Smooth muscle cell (in vitro differentiated cells): ENCODE data around the gene DAAM1. TPM values are rescaled to one million over a fixed set of nuclear protein-coding genes. Genes with fewer than 3 reads are reported as not detected.
A peak's percentile ranks its signal among the peaks of the same experiment; 100 is the strongest.

Source experiments
- DNase-seq: peaks from one replicate; lab custom pipeline; 2025; ENCODE audit not compliant: unreplicated experiment; lab: John Stamatoyannopoulos, UW
- H2AFZ ChIP-seq: fragments of 200-600 bp; sonication (generic); 2 replicates; pipeline ENCODE4 v1.6.0; 2016; ENCODE audit warnings: antibody characterized with exemption, low read depth, mild to moderate bottlenecking
- H3F3A ChIP-seq: fragments of 200-600 bp; sonication (generic); 2 replicates; pipeline ENCODE4 v1.6.0; 2017; ENCODE audit warnings: antibody characterized with exemption, low read depth
- H3K27ac ChIP-seq: fragments of 200-600 bp; sonication (generic); 2 replicates; pipeline ENCODE4 v1.5.1; 2016; ENCODE audit warnings: low read depth, mild to moderate bottlenecking
- H3K27me3 ChIP-seq: fragments of 200-600 bp; sonication (generic); 2 replicates; pipeline ENCODE4 v1.6.1; 2016; ENCODE audit warnings: low read depth, mild to moderate bottlenecking
- H3K36me3 ChIP-seq: fragments of 200-600 bp; sonication (generic); 2 replicates; pipeline ENCODE4 v1.5.1; 2016; ENCODE audit warnings: low read depth
- H3K4me1 ChIP-seq: fragments of 200-600 bp; sonication (generic); 2 replicates; pipeline ENCODE4 v1.5.1; 2016; ENCODE audit warnings: low read depth
- H3K4me2 ChIP-seq: fragments of 200-600 bp; sonication (generic); 2 replicates; pipeline ENCODE4 v1.6.0; 2016; ENCODE audit warnings: mild to moderate bottlenecking
- H3K4me3 ChIP-seq: fragments of 200-600 bp; sonication (generic); 2 replicates; pipeline ENCODE4 v1.5.1; 2016; ENCODE audit warnings: mild to moderate bottlenecking
- H3K79me2 ChIP-seq: fragments of 200-600 bp; sonication (generic); 2 replicates; pipeline ENCODE4 v1.6.0; 2016; ENCODE audit warnings: low read depth, mild to moderate bottlenecking
- H3K9ac ChIP-seq: fragments of 200-600 bp; sonication (generic); 2 replicates; pipeline ENCODE4 v1.6.0; 2016; ENCODE audit warnings: low read depth
- H3K9me3 ChIP-seq: fragments of 200-600 bp; sonication (generic); replicated peaks from 2 replicates; pipeline ENCODE4 v1.5.1; 2016; ENCODE audit warnings: low read depth
- H4K20me1 ChIP-seq: fragments of 200-600 bp; sonication (generic); 2 replicates; pipeline ENCODE4 v1.6.0; 2016; ENCODE audit warnings: low read depth
- WGBS: methylation state at CpG from one replicate; pipeline ENCODE4 v1.1.7; 2016; ENCODE audit warnings: low lambda C conversion rate; 5-methylcytosine and 5-hydroxymethylcytosine counted together
- polyA plus RNA-seq: library from polyadenylated mRNA; unstranded; fragments of >200 nt; fragmentation: Nextera tagmentation; extraction: Ambion mirVana; gene quantifications from 2 replicates; pipeline ENCODE4 v1.2.1, GENCODE V29; 2016
- total RNA-seq: library from RNA; depleted of rRNA; stranded (reverse); fragments of >200 nt; gene quantifications from 2 replicates; pipeline ENCODE4 v1.2.3, GENCODE V29; 2014
- TF ChIP-seq, protein P1 (sequence below): fragments of 200-600 bp; sonication (generic); IDR thresholded peaks from 2 replicates; pipeline ENCODE4 v1.5.1; 2017; ENCODE audit warnings: borderline replicate concordance, mild to moderate bottlenecking, antibody characterized with exemption; ENCODE audit not compliant: insufficient read depth, poor library complexity, severe bottlenecking

Gene DAAM1
- total and polyA plus RNA-seq, 2 experiments from 2014 or later = 10.9 to 46.4 TPM

- Histone ChIP-seq H3K36me3 (no peaks in the 10 kb centered on the region), H3K9ac (no peak overlapping the region), H3K4me2 (no peak overlapping the region), H4K20me1 (peaks cover 86% of the 10 kb centered on the region), H3F3A (no peaks in the 10 kb centered on the region), H3K79me2 (peaks cover 87% of the 10 kb centered on the region), H3K4me1 (peaks cover 13% of the 10 kb centered on the region), H3K27ac (no peak overlapping the region), H3K27me3 (no peaks in the 10 kb centered on the region), H3K4me3 (no peak overlapping the region), H2AFZ (no peak overlapping the region), H3K9me3 (no peaks in the 10 kb centered on the region)
- TF ChIP-seq, protein P1, sequence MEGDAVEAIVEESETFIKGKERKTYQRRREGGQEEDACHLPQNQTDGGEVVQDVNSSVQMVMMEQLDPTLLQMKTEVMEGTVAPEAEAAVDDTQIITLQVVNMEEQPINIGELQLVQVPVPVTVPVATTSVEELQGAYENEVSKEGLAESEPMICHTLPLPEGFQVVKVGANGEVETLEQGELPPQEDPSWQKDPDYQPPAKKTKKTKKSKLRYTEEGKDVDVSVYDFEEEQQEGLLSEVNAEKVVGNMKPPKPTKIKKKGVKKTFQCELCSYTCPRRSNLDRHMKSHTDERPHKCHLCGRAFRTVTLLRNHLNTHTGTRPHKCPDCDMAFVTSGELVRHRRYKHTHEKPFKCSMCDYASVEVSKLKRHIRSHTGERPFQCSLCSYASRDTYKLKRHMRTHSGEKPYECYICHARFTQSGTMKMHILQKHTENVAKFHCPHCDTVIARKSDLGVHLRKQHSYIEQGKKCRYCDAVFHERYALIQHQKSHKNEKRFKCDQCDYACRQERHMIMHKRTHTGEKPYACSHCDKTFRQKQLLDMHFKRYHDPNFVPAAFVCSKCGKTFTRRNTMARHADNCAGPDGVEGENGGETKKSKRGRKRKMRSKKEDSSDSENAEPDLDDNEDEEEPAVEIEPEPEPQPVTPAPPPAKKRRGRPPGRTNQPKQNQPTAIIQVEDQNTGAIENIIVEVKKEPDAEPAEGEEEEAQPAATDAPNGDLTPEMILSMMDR = no peak
- DNase-seq = no peak
- 55% methylated on average over 1 of the region's 1 CpG for WGBS
Measured at GRCh38 chr14:59199614-59200013, 11.1 kb downstream of the DAAM1 start.

GRCh38 chr14:59200195-59200594, 11.7 kb downstream of the DAAM1 start:
- Histone ChIP-seq H3K4me1 (peaks cover 13% of the 10 kb centered on the region), H2AFZ (no peak overlapping the region), H3K79me2 (peaks cover 89% of the 10 kb centered on the region), H3K27ac (no peak overlapping the region), H3K9me3 (no peaks in the 10 kb centered on the region), H3K27me3 (no peaks in the 10 kb centered on the region), H3K4me2 (peak overlapping the region; percentile 33), H3F3A (no peaks in the 10 kb centered on the region), H3K36me3 (no peaks in the 10 kb centered on the region), H3K9ac (no peak overlapping the region), H3K4me3 (no peak overlapping the region), H4K20me1 (peaks cover 87% of the 10 kb centered on the region)
- TF ChIP-seq, protein P1 = no peak
- no peak for DNase-seq

DNA sequence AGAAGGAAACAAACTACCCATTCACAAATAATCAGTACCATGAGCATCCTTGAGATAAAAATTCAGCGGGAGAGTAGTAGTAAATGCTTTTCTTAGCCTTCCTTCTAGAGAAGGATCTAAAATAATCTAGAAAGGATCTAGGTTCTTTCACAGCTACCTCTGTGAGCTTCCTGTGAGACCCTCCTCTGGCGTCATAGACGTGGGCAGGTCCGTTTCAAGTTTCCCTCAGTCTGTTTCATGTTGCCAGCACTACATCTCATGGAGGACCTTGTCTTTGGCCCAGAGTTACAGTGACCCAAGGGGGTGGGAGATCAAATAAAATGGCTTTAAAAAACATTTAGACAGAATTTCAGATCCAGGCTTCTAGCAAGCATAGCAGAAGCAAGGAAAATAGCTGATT, 13.6 kb downstream of the DAAM1 start:
- no peak for DNase-seq
- Histone ChIP-seq H3K79me2 (peaks cover 89% of the 10 kb centered on the region), H3F3A (peaks cover 1% of the 10 kb centered on the region), H3K4me1 (peaks cover 13% of the 10 kb centered on the region), H4K20me1 (peaks cover 78% of the 10 kb centered on the region), H3K9me3 (no peaks in the 10 kb centered on the region), H3K27me3 (no peaks in the 10 kb centered on the region), H3K27ac (no peak overlapping the region), H3K9ac (no peak overlapping the region), H3K4me2 (no peak overlapping the region), H2AFZ (no peak overlapping the region), H3K36me3 (no peaks in the 10 kb centered on the region), H3K4me3 (no peak overlapping the region)
- TF ChIP-seq, protein P1 = no peak
- 79% methylated on average over 4 of the region's 4 CpGs for WGBS

DNA sequence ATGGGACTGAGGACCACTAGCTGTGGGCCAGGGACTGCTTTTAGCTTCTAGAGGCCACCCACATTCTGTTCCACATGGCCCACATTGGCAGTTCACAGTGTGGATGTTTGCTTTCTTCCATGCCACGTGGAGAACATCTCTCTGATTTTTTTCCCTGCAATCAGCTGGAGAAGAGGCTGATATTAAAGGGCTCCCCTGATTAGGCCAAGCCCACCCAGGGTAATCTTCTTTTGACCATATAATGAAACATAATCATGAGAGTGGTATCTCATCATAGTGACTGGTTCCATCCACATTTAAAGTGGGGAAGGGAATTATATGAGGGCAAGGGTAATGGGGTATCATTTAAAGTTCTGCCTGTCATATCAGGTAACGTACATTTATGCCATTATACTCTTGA, 15.8 kb downstream of the DAAM1 start:
- Histone ChIP-seq H3K9ac (no peak overlapping the region), H2AFZ (no peak overlapping the region), H3K27ac (no peak overlapping the region), H3K9me3 (no peaks in the 10 kb centered on the region), H4K20me1 (peaks cover 58% of the 10 kb centered on the region), H3K4me2 (no peak overlapping the region), H3K79me2 (peaks cover 77% of the 10 kb centered on the region), H3K4me3 (no peak overlapping the region), H3F3A (peaks cover 3% of the 10 kb centered on the region), H3K27me3 (no peaks in the 10 kb centered on the region), H3K36me3 (no peaks in the 10 kb centered on the region), H3K4me1 (peaks cover 13% of the 10 kb centered on the region)
- 92% methylated on average over 2 of the region's 2 CpGs for WGBS
- TF ChIP-seq, protein P1 = no peak
- no peak for DNase-seq
